GM19099 (cell line): Measurements from ENCODE around the gene NEDD4L.

Experiments
- POLR2A ChIP-seq: IDR thresholded peaks from 3 replicates; pipeline ENCODE4 v1.6.1; 2011; ENCODE audit warnings: low read depth; ENCODE audit not compliant: insufficient read length; ENCODE audit errors: extremely low read depth

The NEDD4L gene

DNA sequence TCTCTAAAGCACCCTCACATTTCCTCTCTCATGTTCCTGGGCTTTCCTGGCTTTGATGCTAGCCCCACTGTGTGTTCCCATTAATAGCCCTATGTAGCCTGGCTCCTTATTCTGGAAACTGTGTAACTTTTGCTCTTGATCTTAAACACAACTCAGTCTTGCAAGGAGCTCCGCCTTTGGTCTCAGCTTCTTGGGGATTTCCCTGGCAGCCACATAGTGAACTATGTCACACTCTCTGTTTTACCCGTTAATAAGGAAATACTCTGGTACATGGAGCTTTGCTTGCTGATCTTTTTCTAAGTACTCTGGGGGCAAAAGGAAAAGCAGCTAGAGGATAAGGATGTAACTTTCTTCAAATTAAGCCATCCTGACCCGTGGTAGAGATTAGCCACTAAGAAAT lies 259.3 kb downstream of the NEDD4L start:
- no peak for TF ChIP-seq POLR2A

DNA sequence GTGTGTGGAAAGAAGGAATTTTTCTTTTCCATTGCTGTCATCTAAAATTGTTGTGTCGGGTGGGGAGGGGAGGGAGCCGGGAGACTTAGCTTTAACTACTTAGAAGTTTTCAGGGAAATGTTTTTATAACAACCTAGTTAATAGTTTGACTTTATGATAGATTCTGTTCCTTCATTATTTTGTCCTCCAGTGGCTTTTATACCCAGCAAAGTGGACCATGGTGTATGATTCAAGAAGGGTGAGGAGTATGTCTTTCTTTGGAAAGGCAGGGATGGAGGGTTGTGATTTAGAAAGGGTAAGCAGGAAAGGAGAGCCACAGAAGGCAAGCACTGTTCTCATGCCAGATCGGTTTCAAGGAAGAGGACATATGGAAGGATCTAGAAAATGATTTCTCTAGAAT lies 261.8 kb downstream of the NEDD4L start:
- TF ChIP-seq POLR2A, result no peak

DNA sequence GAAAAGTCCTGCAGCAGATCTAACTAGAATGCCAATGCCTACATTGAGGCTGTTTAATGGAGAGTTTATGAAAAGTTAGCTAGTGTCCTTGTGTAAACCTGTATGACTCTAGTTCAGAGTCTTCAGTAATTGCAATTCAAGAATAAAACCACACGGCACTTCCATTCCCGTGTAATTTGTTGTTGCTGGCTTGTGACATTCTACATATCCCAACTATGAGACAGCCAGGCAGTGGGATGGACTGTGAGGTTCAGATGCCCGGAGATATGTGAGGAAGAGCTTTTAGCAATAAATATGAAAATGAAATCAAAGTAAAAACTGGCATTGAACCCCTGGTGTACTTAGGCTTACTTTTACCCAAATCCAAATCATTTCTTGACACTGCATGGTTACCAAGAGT lies 263.4 kb downstream of the NEDD4L start:
- no peak for TF ChIP-seq POLR2A

DNA sequence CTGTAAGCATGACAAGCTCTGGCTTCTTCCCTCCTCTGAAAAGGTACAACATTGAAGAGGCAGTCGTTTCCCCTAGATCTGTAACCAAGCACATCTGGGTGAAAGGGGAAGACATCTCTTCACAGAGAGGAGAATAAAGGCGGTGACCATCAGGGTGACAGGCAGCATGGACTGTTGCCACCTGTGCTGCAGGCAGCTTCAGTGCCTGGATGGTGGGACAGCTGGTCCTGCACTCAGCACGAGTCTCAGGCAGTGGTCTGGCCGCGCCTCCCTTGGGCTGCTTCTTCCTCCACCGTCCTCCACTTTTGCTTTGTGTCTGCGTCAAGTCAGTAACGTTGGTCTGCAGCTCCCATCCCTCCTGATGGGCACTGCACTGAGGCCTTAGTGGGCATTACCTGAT lies 264.4 kb downstream of the NEDD4L start:
- TF ChIP-seq POLR2A, result no peak

DNA sequence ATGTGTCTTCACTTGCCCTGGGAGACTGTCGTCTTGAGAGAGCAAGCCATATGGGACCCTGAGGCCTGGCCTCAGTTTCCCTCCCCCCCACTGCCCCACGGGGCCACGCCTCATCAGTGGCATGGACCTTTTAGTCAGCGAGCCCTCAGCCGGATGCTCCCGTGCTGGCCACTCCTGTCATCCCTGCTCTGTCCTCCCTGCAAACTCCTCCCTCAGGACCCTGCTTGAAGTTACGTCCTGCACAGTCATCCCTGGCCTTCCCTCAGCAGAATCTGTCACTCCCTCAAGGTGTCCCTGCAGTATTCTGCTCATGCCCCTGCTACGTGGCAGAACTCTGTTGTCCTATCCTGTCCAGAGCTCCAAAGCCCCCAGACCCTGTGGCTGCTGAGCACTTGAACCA lies 265.1 kb downstream of the NEDD4L start:
- no peak for TF ChIP-seq POLR2A

- no peak for TF ChIP-seq POLR2A
These were observed 265.7 kb downstream of the NEDD4L start for GRCh38 chr18:58309610-58310239.

GRCh38 chr18:58310517-58310916 lies 266.5 kb downstream of the NEDD4L start:
- TF ChIP-seq POLR2A, result no peak

DNA sequence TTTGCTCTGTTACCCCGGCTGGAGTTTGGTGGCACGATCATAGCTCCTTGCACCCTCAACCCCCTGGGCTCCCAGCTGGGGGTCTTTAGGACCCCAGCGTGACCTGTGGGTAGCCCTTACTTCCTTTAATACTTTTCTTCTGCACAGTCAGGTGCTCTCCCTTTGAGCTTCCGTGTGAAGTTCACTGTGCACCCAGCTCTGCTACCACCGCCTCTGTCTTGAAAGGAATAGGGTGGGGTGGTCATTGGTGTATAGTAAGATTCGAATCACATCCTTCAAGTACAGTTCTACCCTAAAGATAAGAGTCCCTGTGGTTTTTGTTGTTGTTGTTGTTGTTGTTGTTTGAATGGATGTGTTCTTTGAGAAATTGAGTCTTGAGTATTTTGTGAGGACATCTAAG lies 267.4 kb downstream of the NEDD4L start:
- no peak for TF ChIP-seq POLR2A

DNA sequence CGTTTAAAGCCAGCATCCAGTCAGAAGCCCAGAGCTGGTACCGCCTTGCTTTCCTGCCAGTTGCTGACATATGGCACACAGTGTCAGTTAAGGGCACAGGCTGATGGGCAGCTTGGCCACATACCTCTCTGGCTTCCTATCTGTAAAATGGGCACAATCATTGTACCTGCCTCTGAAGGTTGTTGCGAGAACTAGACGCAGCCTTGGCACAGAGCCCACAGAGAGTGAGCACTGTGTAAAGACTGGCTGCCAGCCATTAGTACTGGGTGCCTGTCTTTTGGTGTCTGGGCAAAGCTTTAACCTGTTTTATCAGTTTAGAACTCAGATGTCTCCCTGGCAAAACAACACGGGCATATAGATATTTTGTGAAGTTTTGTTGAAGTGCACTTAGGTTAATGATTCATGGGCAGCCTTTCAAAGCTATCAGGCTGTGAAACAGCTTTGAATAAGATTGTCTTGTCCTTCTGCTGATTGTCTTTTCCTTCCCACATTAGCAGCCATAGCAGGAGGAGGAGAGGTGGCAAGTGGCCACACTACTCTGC lies 269.5 kb downstream of the NEDD4L start:
- no peak for TF ChIP-seq POLR2A

GRCh38 chr18:58314284-58314683 lies 270.3 kb downstream of the NEDD4L start:
- no peak for TF ChIP-seq POLR2A

GRCh38 chr18:58315041-58315440 lies 271.0 kb downstream of the NEDD4L start:
- no peak for TF ChIP-seq POLR2A

- no peak for TF ChIP-seq POLR2A
These were observed 271.8 kb downstream of the NEDD4L start for GRCh38 chr18:58315739-58316215.

DNA sequence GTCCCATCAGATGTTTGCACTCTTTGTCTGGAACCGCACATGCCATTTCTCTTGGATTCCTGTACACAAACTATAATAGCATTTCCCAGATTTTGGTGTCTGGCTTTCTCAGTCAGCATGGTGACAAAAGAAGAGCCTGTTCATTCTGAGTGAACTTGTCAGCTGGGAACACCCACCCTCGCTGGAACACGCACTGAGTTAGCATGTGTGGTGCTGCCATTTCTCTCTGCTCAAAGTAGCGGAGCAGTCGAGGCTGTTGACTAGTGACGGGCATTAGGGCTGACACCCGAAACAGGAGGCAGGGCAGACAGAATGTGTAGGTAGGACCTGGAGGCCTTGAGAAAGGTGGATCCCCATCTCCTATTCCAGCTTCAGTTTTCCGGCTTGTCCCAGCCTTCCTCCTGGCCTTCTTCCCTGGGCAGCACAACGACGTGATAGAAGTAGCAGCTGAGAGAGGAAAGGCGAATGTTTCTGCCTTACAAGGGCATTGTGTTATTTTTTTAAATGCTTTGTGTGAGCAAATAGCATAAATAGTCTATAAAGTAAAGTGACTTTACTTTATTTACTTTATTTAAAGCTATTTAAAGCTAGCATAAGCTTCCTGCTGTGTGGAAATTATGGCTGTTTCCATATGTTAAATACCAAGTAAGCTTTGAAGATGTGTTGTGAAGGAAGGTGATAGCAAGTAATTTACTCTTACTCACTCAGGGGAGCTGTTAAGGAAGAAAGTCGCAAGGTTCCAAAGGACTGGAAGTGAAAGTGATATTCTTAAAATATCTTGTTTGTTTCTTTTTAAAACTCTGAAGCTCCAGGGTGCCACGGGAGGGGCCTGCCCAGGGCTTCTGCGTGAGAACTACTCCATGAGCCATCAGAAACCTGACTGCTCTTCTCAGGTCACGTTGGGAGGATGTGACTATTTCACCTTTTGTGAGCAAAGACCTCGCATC lies 272.6 kb downstream of the NEDD4L start:
- no peak for TF ChIP-seq POLR2A

GRCh38 chr18:58319719-58320118 lies 275.7 kb downstream of the NEDD4L start:
- no peak for TF ChIP-seq POLR2A

GRCh38 chr18:58320907-58321561 lies 277.0 kb downstream of the NEDD4L start:
- no peak for TF ChIP-seq POLR2A
